H1 (cell line): Measurements from ENCODE around the gene MICU2. TPM values are rescaled to one million over a fixed set of nuclear protein-coding genes. Genes with fewer than 3 reads are reported as not detected.

Experiments
- CTCF ChIA-PET: fragments of 300-600 bp; sonication (Branson Sonifier 250); formaldehyde crosslinking; loops from one replicate; lab custom pipeline; 2021; ENCODE audit not compliant: partially characterized antibody; lab: Charles Lee
- POLR2A ChIA-PET: fragments of 300-600 bp; sonication (Branson Sonifier 250); formaldehyde crosslinking; loops from one replicate; lab custom pipeline; 2021; ENCODE audit warnings: inconsistent platforms; ENCODE audit not compliant: partially characterized antibody; lab: Charles Lee
- DNase-seq, 2 experiments: peaks; one replicate each; pipeline versions ENCODE4 v3.0.0 to v3.0.0-alpha.2; 2010 to 2022; ENCODE audit warnings: low spot score in 2 of 2, low read depth in 1 of 2, mixed read lengths in 1 of 2
- FAIRE-seq: peaks from 2 replicates; lab custom pipeline; 2011; peaks lifted over from hg19 to GRCh38; lab: Jason Lieb, UNC
- H2AFZ ChIP-seq: 2 replicates; pipeline ENCODE4 v1.8.1; 2012; ENCODE audit warnings: low read length, inconsistent platforms
- H2AK5ac ChIP-seq: 2 replicates; pipeline ENCODE4 v1.6.1; 2013; ENCODE audit warnings: low read depth, low read length
- H2BK120ac ChIP-seq: replicated peaks from 2 replicates; pipeline ENCODE3; 2013; ENCODE audit warnings: low read depth, low read length, inconsistent platforms
- H2BK12ac ChIP-seq: 2 replicates; pipeline ENCODE4 v1.6.1; 2013; ENCODE audit warnings: low read depth, low read length
- H2BK15ac ChIP-seq: 2 replicates; pipeline ENCODE4 v1.6.1; 2013; ENCODE audit warnings: low read length
- H2BK20ac ChIP-seq: 2 replicates; pipeline ENCODE4 v1.6.1; 2013; ENCODE audit warnings: low read length
- H2BK5ac ChIP-seq: 2 replicates; pipeline ENCODE4 v1.6.1; 2013; ENCODE audit warnings: low read depth, low read length
- H3K14ac ChIP-seq: 2 replicates; pipeline ENCODE4 v1.6.1; 2013; ENCODE audit warnings: inconsistent platforms; ENCODE audit not compliant: insufficient read length
- H3K18ac ChIP-seq: 2 replicates; pipeline ENCODE4 v1.6.1; 2013; ENCODE audit warnings: low read length; ENCODE audit errors: extremely low read depth
- H3K23ac ChIP-seq: 2 replicates; pipeline ENCODE4 v1.6.1; 2013; ENCODE audit warnings: inconsistent platforms; ENCODE audit not compliant: insufficient read length
- H3K23me2 ChIP-seq: 2 replicates; pipeline ENCODE4 v1.6.1; 2013; ENCODE audit warnings: low read depth, low read length
- H3K27ac ChIP-seq: 2 replicates; pipeline ENCODE4 v1.6.1; 2011; ENCODE audit warnings: low read depth, low read length, inconsistent platforms
- H3K27me3 ChIP-seq, 4 experiments: replicated peaks in 1 of 4; 1 replicate in 1 of 4; 2 replicates in 3 of 4; pipeline versions ENCODE4 v1.6.1 to v1.8.1; 2011 to 2013; ENCODE audit warnings: low read length in 3 of 4, mild to moderate bottlenecking in 3 of 4, inconsistent platforms in 2 of 4, mixed read lengths in 2 of 4, moderate library complexity in 1 of 4; ENCODE audit not compliant: control insufficient read depth in 3 of 4, insufficient read depth in 3 of 4; ENCODE audit errors: extremely low read depth in 1 of 4
- H3K36me3 ChIP-seq, 4 experiments: 2 replicates each; pipeline versions ENCODE4 v1.6.1 to v1.8.1; 2011 to 2013; ENCODE audit warnings: mild to moderate bottlenecking in 4 of 4, low read length in 3 of 4, moderate library complexity in 2 of 4, control low read depth in 1 of 4, inconsistent platforms in 1 of 4; ENCODE audit not compliant: insufficient read depth in 4 of 4, control insufficient read depth in 2 of 4
- H3K4ac ChIP-seq: replicated peaks from 2 replicates; pipeline ENCODE3; 2013; ENCODE audit warnings: low read length, low read depth, mixed read lengths, inconsistent platforms; ENCODE audit not compliant: insufficient read length
- H3K4me1 ChIP-seq, 4 experiments: replicated peaks in 1 of 4; 1 replicate in 1 of 4; 2 replicates in 3 of 4; pipeline versions ENCODE4 v1.6.1 to v1.8.1; 2011 to 2013; ENCODE audit warnings: low read length in 3 of 4, inconsistent platforms in 2 of 4, mixed read lengths in 1 of 4; ENCODE audit not compliant: insufficient read depth in 4 of 4, control insufficient read depth in 3 of 4
- H3K4me2 ChIP-seq, 2 experiments: 2 replicates each; pipeline versions ENCODE4 v1.6.1 to v1.8.1; 2011 to 2013; ENCODE audit warnings: low read depth in 2 of 2, low read length in 2 of 2, control low read depth in 1 of 2, inconsistent platforms in 1 of 2, mild to moderate bottlenecking in 1 of 2; ENCODE audit not compliant: insufficient read depth in 1 of 2
- H3K4me3 ChIP-seq, 4 experiments: fragments of 200-600, 300-600 bp in 1 of 4; sonication (generic), shearing (Covaris generic), sonication (Bioruptor Twin) in 1 of 4; 2 replicates each; pipeline versions ENCODE4 v1.5.1 to v1.8.1; 2011 to 2016; ENCODE audit warnings: low read length in 4 of 4, low read depth in 3 of 4, control low read depth in 2 of 4, inconsistent platforms in 2 of 4, mild to moderate bottlenecking in 2 of 4, mixed read lengths in 1 of 4, moderate library complexity in 1 of 4; ENCODE audit not compliant: insufficient read depth in 2 of 4; ENCODE audit errors: extremely low read depth in 1 of 4
- H3K56ac ChIP-seq: replicated peaks from 2 replicates; pipeline ENCODE3; 2013; ENCODE audit warnings: low read depth, mild to moderate bottlenecking, mixed read lengths, low read length, inconsistent platforms; ENCODE audit not compliant: insufficient read length
- H3K79me1 ChIP-seq: 2 replicates; pipeline ENCODE4 v1.6.1; 2013; ENCODE audit warnings: low read depth, low read length, control low read depth
- H3K79me2 ChIP-seq, 2 experiments: 2 replicates each; pipeline versions ENCODE4 v1.6.1 to v1.8.1; 2012 to 2013; ENCODE audit warnings: low read length in 2 of 2, mild to moderate bottlenecking in 2 of 2, inconsistent platforms in 1 of 2; ENCODE audit not compliant: insufficient read depth in 2 of 2, control insufficient read depth in 1 of 2
- H3K9ac ChIP-seq, 4 experiments: replicated peaks in 1 of 4; 1 replicate in 1 of 4; 2 replicates in 3 of 4; pipeline versions ENCODE4 v1.6.1 to v1.8.1; 2011 to 2013; ENCODE audit warnings: low read depth in 3 of 4, low read length in 3 of 4, control low read depth in 2 of 4, mild to moderate bottlenecking in 2 of 4, moderate library complexity in 2 of 4, inconsistent platforms in 1 of 4; ENCODE audit errors: extremely low read depth in 1 of 4
- H3K9me3 ChIP-seq, 2 experiments: 2 replicates each; pipeline versions ENCODE4 v1.6.1 to v1.8.1; 2012 to 2013; ENCODE audit warnings: mild to moderate bottlenecking in 2 of 2, moderate library complexity in 2 of 2, control low read depth in 1 of 2, inconsistent platforms in 1 of 2, low read depth in 1 of 2, low read length in 1 of 2, mixed read lengths in 1 of 2; ENCODE audit not compliant: insufficient read depth in 2 of 2
- H4K20me1 ChIP-seq, 2 experiments: replicated peaks in 1 of 2; 2 replicates each; pipeline versions ENCODE3 to v1.8.1; 2011 to 2013; ENCODE audit warnings: inconsistent platforms in 2 of 2, low read length in 2 of 2, mild to moderate bottlenecking in 1 of 2; ENCODE audit not compliant: insufficient read depth in 2 of 2, control insufficient read depth in 1 of 2
- H4K5ac ChIP-seq: 2 replicates; pipeline ENCODE4 v1.6.1; 2013; ENCODE audit warnings: low read length, low read depth, mixed read lengths, inconsistent platforms; ENCODE audit not compliant: insufficient read length
- H4K8ac ChIP-seq: 2 replicates; pipeline ENCODE4 v1.8.0; 2013; ENCODE audit warnings: mild to moderate bottlenecking, moderate library complexity, low read length, inconsistent platforms; ENCODE audit not compliant: insufficient read depth; ENCODE audit errors: extremely low read depth
- H4K91ac ChIP-seq: replicated peaks from 2 replicates; pipeline ENCODE3; 2013; ENCODE audit warnings: low read length, mixed read lengths, inconsistent platforms; ENCODE audit not compliant: insufficient read length
- ASH2L ChIP-seq: fragments of 200-600, 300-600 bp; sonication (generic); IDR thresholded peaks from one replicate; pipeline ENCODE4 v1.7.1; 2017; ENCODE audit warnings: low read length
- GABPA ChIP-seq: IDR thresholded peaks from 2 replicates; pipeline ENCODE4 v1.6.1; 2011; ENCODE audit warnings: mild to moderate bottlenecking, low read length, moderate library complexity, borderline replicate concordance; ENCODE audit not compliant: insufficient read depth
- JUND ChIP-seq: IDR thresholded peaks from 2 replicates; pipeline ENCODE4 v1.6.1; 2011; ENCODE audit warnings: mild to moderate bottlenecking, improper control_type of control experiment, low read length
- KDM4A ChIP-seq: IDR thresholded peaks from one replicate; pipeline ENCODE4 v1.7.1; 2012; ENCODE audit warnings: low read depth, mild to moderate bottlenecking, moderate library complexity, low read length, inconsistent platforms; ENCODE audit not compliant: severe bottlenecking
- POLR2A ChIP-seq, 2 experiments: IDR thresholded peaks; 1 replicate in 1 of 2; 2 replicates in 1 of 2; pipeline ENCODE4 v1.6.1; 2011; ENCODE audit warnings: low read depth in 2 of 2, low read length in 2 of 2, mild to moderate bottlenecking in 2 of 2; ENCODE audit errors: control extremely low read depth in 1 of 2
- RBBP5 ChIP-seq: IDR thresholded peaks from 2 replicates; pipeline ENCODE4 v1.7.1; 2012; ENCODE audit warnings: low read depth, mild to moderate bottlenecking, inconsistent platforms, low read length, moderate library complexity, borderline replicate concordance
- SP4 ChIP-seq: IDR thresholded peaks from 2 replicates; pipeline ENCODE4 v1.6.1; 2012; ENCODE audit warnings: low read length, inconsistent platforms
- YY1 ChIP-seq: IDR thresholded peaks from 2 replicates; pipeline ENCODE4 v1.6.1; 2011; ENCODE audit warnings: low read depth, mild to moderate bottlenecking, low read length
- WGBS, 2 experiments: shearing (Covaris generic) in 1 of 2; methylation state at CpG; one replicate each; pipeline versions ENCODE4 v1.1.6 to v1.1.7; 2013 to 2015; ENCODE audit warnings: low lambda C conversion rate in 2 of 2, mixed read lengths in 2 of 2, inconsistent platforms in 1 of 2, low coverage in 1 of 2, missing lambda C conversion rate in 1 of 2; ENCODE audit not compliant: insufficient replicate concordance in 2 of 2, insufficient coverage in 1 of 2, insufficient read length in 1 of 2; ENCODE audit errors: extremely low coverage in 1 of 2, missing lambda C conversion rate in 1 of 2; 5-methylcytosine and 5-hydroxymethylcytosine counted together
- polyA plus RNA-seq, 7 experiments: library from polyadenylated mRNA; depleted of rRNA in 3 of 7; stranded (reverse) in 5 of 7; unstranded in 2 of 7; fragments of >200 nt in 5 of 7; fragments of 200-250 nt in 2 of 7; gene quantifications; 1 replicate in 5 of 7; 2 replicates in 1 of 7; 4 replicates in 1 of 7; pipeline versions ENCODE4 v1.2.1 to v1.2.3, GENCODE V29; 2011 to 2013; ENCODE audit warnings: missing spikeins in 2 of 7, mixed read lengths in 2 of 7
- total RNA-seq: library from RNA; stranded (reverse); fragmentation: NEBNext Ultra II Directional; extraction: Animal tissue kit (Norgen Biotek cat#: 25700); gene quantifications from 2 replicates; pipeline ENCODE4 v1.2.1, GENCODE V29; 2021

MICU2 gene
- total and polyA plus RNA-seq, 2 of the 8 experiments (the other 6 are each of a cell fraction or from before 2014, with no cell fraction given): 34.6 to 36.5 TPM

DNA sequence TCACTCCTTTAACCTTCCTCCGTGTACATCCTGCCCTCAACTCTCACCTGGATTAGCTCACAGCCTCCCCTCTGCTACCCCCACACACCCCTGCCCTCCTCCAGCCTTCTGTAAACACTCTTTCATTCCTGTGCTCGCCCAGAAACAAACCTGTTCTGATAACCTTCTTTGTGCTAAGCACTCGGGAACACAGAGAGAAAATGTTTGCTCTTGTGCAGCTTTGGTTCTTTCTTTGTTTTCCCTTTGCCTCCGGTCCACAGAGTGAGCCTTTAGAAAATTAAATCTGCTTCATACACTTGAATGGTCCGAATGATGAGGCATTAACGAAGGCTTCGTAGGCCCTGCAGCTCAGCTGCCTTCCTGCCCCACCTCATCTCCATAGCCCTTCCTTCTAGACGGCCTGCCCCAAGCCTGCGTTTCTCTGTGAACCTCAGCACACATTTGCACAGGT, 138.2 kb downstream of the MICU2 start:
- Histone ChIP-seq H2AK5ac (no peak overlapping the region), H3K18ac (no peak overlapping the region), H3K4me3 (no peak overlapping the region), H3K27me3 (no peaks in the 10 kb centered on the region), H4K91ac (no peak overlapping the region), H2BK12ac (peak overlapping the region; percentile 20; the same call in 1 of the 2 replicates), H4K8ac (no peak overlapping the region; the same call in 1 of the 2 replicates), H3K36me3 (no peaks in the 10 kb centered on the region), H3K9me3 (no peaks in the 10 kb centered on the region), H2AFZ (peak overlapping the region; percentile 97), H4K20me1 (no peaks in the 10 kb centered on the region), H3K23ac (no peak overlapping the region), H3K79me2 (no peaks in the 10 kb centered on the region), H3K4me1 (peaks cover 0 to 12% (median 3%) of the 10 kb centered on the region in 4 experiments; a peak in 5 of 7 replicates), H3K4ac (no peak overlapping the region), H3K23me2 (no peaks in the 10 kb centered on the region), H2BK20ac (no peak overlapping the region; the same call in 1 of the 2 replicates), H2BK120ac (no peak overlapping the region), H3K56ac (no peak overlapping the region), H4K5ac (no peak overlapping the region), H2BK5ac (no peak overlapping the region), H3K4me2 (peak overlapping the region in 1 of 2 experiments; percentile 12; a peak in 2 of 4 replicates), H3K27ac (peak overlapping the region; percentile 4; the same call in 1 of the 2 replicates), H3K14ac (no peak overlapping the region), H2BK15ac (no peak overlapping the region), H3K9ac (no peak overlapping the region), H3K79me1 (no peaks in the 10 kb centered on the region)
- no peak for FAIRE-seq
- DNase-seq: peak in 1 of 2 experiments; percentile 50
- 50% methylated on average over 9 of the region's 9 CpGs; no CpG with 5 or more reads in 1 of the 2 experiments for WGBS, 2 experiments
- TF ChIP-seq GABPA (no peak), POLR2A (IDR thresholded peaks at IDR 0.05; ENCODE audit: control extremely low read depth in 1 of 2, low read depth in 2 of 2, low read length in 2 of 2) (peak in 1 of 2 experiments; percentile 31; a peak in 1 of 3 replicates), RBBP5 (0 out of 2 replicates have a peak, but pooled peaks have one; percentile 20), YY1 (no peak), SP4 (no peak), KDM4A (no peak), ASH2L (peak; percentile 56), JUND (no peak)
- ChIA-PET CTCF (interaction anchor here (0.9 to 5.1 kb wide), 2 partner anchors 9 to 11 kb away, joined by 3 to 27 read pairs; no protein-coding TSS in a partner anchor), POLR2A (no interaction called here)
